OCI-LY1 (cell line): Measurements from ENCODE around the gene GJB6.

Source experiments
- EZH2 ChIP-seq: fragments of 200-600 bp; sonication (generic), shearing (Covaris generic); IDR thresholded peaks from 2 replicates; pipeline ENCODE4 v1.8.0; 2017; ENCODE audit warnings: borderline replicate concordance, mixed run types, mild to moderate bottlenecking, antibody characterized with exemption, low read length, moderate library complexity, mixed read lengths
- TF ChIP-seq, protein P1 (sequence below): fragments of 200-600 bp; sonication (generic), shearing (Covaris generic); IDR thresholded peaks from 2 replicates; pipeline ENCODE4 v1.5.1; 2017; ENCODE audit warnings: mild to moderate bottlenecking, antibody characterized with exemption, low read length, moderate library complexity, mixed read lengths

DNA sequence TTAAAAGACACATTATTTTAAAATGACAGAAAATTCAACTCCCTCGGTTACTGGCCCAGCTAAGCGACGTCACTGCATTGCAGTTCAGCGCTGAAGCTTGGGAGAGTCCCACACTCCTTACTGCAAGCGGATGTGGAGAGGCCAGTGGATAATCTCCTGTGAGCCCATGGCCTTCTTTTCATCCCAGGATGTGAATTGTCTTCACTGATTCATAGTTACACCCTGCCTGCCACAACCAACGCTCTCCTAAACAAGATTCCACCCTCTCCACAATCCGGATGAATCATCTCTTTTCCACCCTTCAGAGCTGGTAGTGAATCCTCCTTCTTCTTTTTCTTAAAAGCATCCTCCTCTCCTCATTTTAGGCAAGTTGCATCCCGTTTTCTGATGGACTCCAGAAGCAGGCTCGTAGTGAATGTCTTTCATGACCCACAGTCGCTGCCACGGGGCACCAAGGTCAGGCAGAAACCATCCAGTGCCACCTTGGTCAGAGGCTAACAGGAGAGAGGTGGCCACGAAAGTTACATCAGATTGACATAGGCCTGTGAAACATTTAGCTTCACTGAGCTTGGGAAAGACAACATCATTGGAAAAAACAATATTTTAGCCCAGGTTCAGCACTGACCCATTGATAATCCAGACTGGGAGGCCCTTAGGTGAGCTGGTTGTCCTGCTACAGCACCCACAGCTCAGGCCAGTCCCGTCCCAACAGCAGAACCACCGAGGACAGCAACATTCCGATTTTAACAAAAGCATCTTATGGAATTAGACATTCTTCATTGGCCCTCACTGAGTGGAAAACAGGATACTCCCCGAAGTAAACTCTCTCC is 41.4 kb downstream of the GJB6 start:
- TF ChIP-seq, protein P1, sequence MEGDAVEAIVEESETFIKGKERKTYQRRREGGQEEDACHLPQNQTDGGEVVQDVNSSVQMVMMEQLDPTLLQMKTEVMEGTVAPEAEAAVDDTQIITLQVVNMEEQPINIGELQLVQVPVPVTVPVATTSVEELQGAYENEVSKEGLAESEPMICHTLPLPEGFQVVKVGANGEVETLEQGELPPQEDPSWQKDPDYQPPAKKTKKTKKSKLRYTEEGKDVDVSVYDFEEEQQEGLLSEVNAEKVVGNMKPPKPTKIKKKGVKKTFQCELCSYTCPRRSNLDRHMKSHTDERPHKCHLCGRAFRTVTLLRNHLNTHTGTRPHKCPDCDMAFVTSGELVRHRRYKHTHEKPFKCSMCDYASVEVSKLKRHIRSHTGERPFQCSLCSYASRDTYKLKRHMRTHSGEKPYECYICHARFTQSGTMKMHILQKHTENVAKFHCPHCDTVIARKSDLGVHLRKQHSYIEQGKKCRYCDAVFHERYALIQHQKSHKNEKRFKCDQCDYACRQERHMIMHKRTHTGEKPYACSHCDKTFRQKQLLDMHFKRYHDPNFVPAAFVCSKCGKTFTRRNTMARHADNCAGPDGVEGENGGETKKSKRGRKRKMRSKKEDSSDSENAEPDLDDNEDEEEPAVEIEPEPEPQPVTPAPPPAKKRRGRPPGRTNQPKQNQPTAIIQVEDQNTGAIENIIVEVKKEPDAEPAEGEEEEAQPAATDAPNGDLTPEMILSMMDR = no peak
- TF ChIP-seq EZH2 = no peak
